HepG2 (cell line): ENCODE data around the gene PHLDB1. TPM values are rescaled to one million over a fixed set of nuclear protein-coding genes. Genes with fewer than 3 reads are reported as not detected.

Source experiments
- AGO1 ChIP-seq: fragments of 200-400 bp; formaldehyde crosslinking; IDR thresholded peaks from 2 replicates; pipeline ENCODE4 v1.6.1; 2017; ENCODE audit warnings: mild to moderate bottlenecking, low read depth, low read length, moderate library complexity; ENCODE audit not compliant: poor library complexity, severe bottlenecking
- ATM ChIP-seq: fragments of 450-650 bp; IDR thresholded peaks from 2 replicates; pipeline ENCODE4 v1.7.1; 2017; ENCODE audit warnings: mild to moderate bottlenecking, borderline replicate concordance
- CREB1 ChIP-seq, 2 experiments: fragments of 450-650 bp in 1 of 2; IDR thresholded peaks; 2 replicates each; pipeline ENCODE4 v1.6.1; 2016 to 2017; ENCODE audit warnings: control low read depth in 1 of 2, mild to moderate bottlenecking in 1 of 2, missing compliant biosample characterization in 1 of 2, missing genetic modification characterization in 1 of 2
- GATAD2A ChIP-seq: IDR thresholded peaks from 2 replicates; pipeline ENCODE4 v1.6.1; 2016
- NFKB2 ChIP-seq: sonication (generic); formaldehyde crosslinking; IDR thresholded peaks from 2 replicates; pipeline ENCODE4 v1.4.0; 2020; ENCODE audit warnings: missing genetic modification reagents, borderline replicate concordance
- POLR2A ChIP-seq, 2 experiments: IDR thresholded peaks; 2 replicates each; pipeline ENCODE4 v1.6.1; 2011; ENCODE audit warnings: low read depth in 2 of 2, low read length in 2 of 2, mild to moderate bottlenecking in 1 of 2, moderate library complexity in 1 of 2; ENCODE audit not compliant: insufficient read depth in 1 of 2
- TCF7L2 ChIP-seq: IDR thresholded peaks from 2 replicates; pipeline ENCODE4 v1.6.1; 2011; ENCODE audit warnings: mild to moderate bottlenecking, low read depth, low read length, moderate library complexity
- TEAD3 ChIP-seq: optimal IDR thresholded peaks from 2 replicates; pipeline ENCODE3; 2016; ENCODE audit warnings: borderline replicate concordance
- ZNF704 ChIP-seq: sonication (generic); formaldehyde crosslinking; IDR thresholded peaks from 2 replicates; pipeline ENCODE4 v1.8.1; 2023; ENCODE audit warnings: mild to moderate bottlenecking, inconsistent platforms, moderate library complexity, missing genetic modification reagents, borderline replicate concordance
- polyA plus RNA-seq, 8 experiments: library from polyadenylated mRNA; depleted of rRNA in 3 of 8; stranded (reverse) in 7 of 8; unstranded in 1 of 8; fragments of >200 nt; fragmentation: Illumina TruSeq in 4 of 8; extraction: Trizol in 4 of 8; gene quantifications; 2 replicates each; pipeline versions ENCODE4 v1.2.1 to v1.2.3, GENCODE V29; 2011 to 2016; ENCODE audit warnings: low read depth in 4 of 8, missing spikeins in 1 of 8, mixed read lengths in 1 of 8; ENCODE audit not compliant: insufficient read depth in 1 of 8
- total RNA-seq, 5 experiments: library from RNA; depleted of rRNA; stranded (reverse); fragments of >200 nt; fragmentation: Illumina TruSeq; extraction: Trizol; gene quantifications; 2 replicates each; pipeline ENCODE4 v1.2.3, GENCODE V29; 2016; ENCODE audit warnings: low read depth in 1 of 5
- TF ChIP-seq, protein P1 (sequence below): sonication (generic); formaldehyde crosslinking; IDR thresholded peaks from 2 replicates; pipeline ENCODE4 v1.4.0; 2020; ENCODE audit warnings: missing genetic modification reagents
- TF ChIP-seq, protein P2 (sequence below): sonication (generic); formaldehyde crosslinking; IDR thresholded peaks from 2 replicates; pipeline ENCODE4 v1.8.1; 2023; ENCODE audit warnings: missing genetic modification reagents, mild to moderate bottlenecking, borderline replicate concordance

The PHLDB1 gene
- total and polyA plus RNA-seq, 2 of the 13 experiments (the other 11 are each of a cell fraction or from before 2014, with no cell fraction given): 13.8 to 14.2 TPM

- TF ChIP-seq ZNF704 (CRISPR knock-in tag) (no peak), TCF7L2 (no peak), TEAD3 (CRISPR knock-in tag) (no peak), ATM (no peak), AGO1 (peak; percentile 25), GATAD2A (CRISPR knock-in tag) (no peak), POLR2A (IDR thresholded peaks at IDR 0.05; ENCODE audit: insufficient read depth in 1 of 2, low read depth in 2 of 2, low read length in 2 of 2) (peak in 1 of 2 experiments; percentile 27; a peak in 1 of 4 replicates), NFKB2 (CRISPR knock-in tag) (0 out of 2 replicates have a peak, but pooled peaks have one; percentile 13), CREB1 (IDR thresholded peaks at IDR 0.05) (peak; percentile 88), CREB1 (CRISPR knock-in tag; IDR thresholded peaks at IDR 0.05) (no peak)
- TF ChIP-seq, protein P1, sequence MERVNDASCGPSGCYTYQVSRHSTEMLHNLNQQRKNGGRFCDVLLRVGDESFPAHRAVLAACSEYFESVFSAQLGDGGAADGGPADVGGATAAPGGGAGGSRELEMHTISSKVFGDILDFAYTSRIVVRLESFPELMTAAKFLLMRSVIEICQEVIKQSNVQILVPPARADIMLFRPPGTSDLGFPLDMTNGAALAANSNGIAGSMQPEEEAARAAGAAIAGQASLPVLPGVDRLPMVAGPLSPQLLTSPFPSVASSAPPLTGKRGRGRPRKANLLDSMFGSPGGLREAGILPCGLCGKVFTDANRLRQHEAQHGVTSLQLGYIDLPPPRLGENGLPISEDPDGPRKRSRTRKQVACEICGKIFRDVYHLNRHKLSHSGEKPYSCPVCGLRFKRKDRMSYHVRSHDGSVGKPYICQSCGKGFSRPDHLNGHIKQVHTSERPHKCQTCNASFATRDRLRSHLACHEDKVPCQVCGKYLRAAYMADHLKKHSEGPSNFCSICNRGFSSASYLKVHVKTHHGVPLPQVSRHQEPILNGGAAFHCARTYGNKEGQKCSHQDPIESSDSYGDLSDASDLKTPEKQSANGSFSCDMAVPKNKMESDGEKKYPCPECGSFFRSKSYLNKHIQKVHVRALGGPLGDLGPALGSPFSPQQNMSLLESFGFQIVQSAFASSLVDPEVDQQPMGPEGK (CRISPR knock-in tag): 0 out of 2 replicates have a peak, but pooled peaks have one; percentile 21
- TF ChIP-seq, protein P2, sequence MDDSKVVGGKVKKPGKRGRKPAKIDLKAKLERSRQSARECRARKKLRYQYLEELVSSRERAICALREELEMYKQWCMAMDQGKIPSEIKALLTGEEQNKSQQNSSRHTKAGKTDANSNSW (CRISPR knock-in tag): no peak
Observed at GRCh38 chr11:118658429-118659313, 51.3 kb downstream of the PHLDB1 start (continued).
